ENCODE data around the gene UNC13A. TPM values are rescaled to one million over a fixed set of nuclear protein-coding genes. Genes with fewer than 3 reads are reported as not detected.

Gene UNC13A
- total and polyA plus RNA-seq, 3 donors from 2014 or later, result 1.2 to 3.2 (median 2.6) TPM

- WGBS, 2 donors, result 41 to 53% methylated on average over 8 of the region's 8 CpGs
- no peak for DNase-seq
- peaks cover 4% of the 10 kb centered on the region for H3K4me1 ChIP-seq
- H3K36me3 ChIP-seq (ENCODE audit: low read depth, missing control alignments), result no peaks in the 10 kb centered on the region
- no peak overlapping the region for H3K4me3 ChIP-seq
- TF ChIP-seq POLR2A (IDR thresholded peaks at IDR 0.05) (no peak), CTCF (IDR thresholded peaks at IDR 0.05) (no peak)
- H3K9me3 ChIP-seq, result no peaks in the 10 kb centered on the region
- H3K27me3 ChIP-seq, result no peaks in the 10 kb centered on the region
- no peak overlapping the region for H3K27ac ChIP-seq
- intact Hi-C loops (cut with DNase I; ENCODE audit: low total_unique reads), result no loop called here
These were observed 83.7 kb downstream of the UNC13A start for GRCh38 chr19:17604372-17605025.

- no peak for DNase-seq
- TF ChIP-seq CTCF (IDR thresholded peaks at IDR 0.05) (no peak), POLR2A (IDR thresholded peaks at IDR 0.05) (no peak)
- peaks cover 4% of the 10 kb centered on the region for H3K4me1 ChIP-seq
- H3K9me3 ChIP-seq, result no peaks in the 10 kb centered on the region
- intact Hi-C loops (cut with DNase I; ENCODE audit: low total_unique reads), result no loop called here
- H3K4me3 ChIP-seq, result no peak overlapping the region
- no peak overlapping the region for H3K27ac ChIP-seq
- 64 to 77% methylated on average over 7 of the region's 7 CpGs for WGBS, 2 donors
- no peaks in the 10 kb centered on the region for H3K27me3 ChIP-seq
- H3K36me3 ChIP-seq (ENCODE audit: low read depth, missing control alignments), result no peaks in the 10 kb centered on the region
These were observed 85.2 kb downstream of the UNC13A start for GRCh38 chr19:17602872-17603510.

- intact Hi-C loops (cut with DNase I; ENCODE audit: low total_unique reads), result no loop called here
- H3K9me3 ChIP-seq, result no peaks in the 10 kb centered on the region
- no peak overlapping the region for H3K4me3 ChIP-seq
- H3K27ac ChIP-seq, result no peak overlapping the region
- WGBS, 2 donors, result 66 to 79% methylated on average over 8 of the region's 8 CpGs
- H3K4me1 ChIP-seq, result peaks cover 4% of the 10 kb centered on the region
- no peak for DNase-seq
- no peaks in the 10 kb centered on the region for H3K27me3 ChIP-seq
- no peaks in the 10 kb centered on the region for H3K36me3 ChIP-seq (ENCODE audit: low read depth, missing control alignments)
- TF ChIP-seq CTCF (IDR thresholded peaks at IDR 0.05), result no peak
- TF ChIP-seq POLR2A (IDR thresholded peaks at IDR 0.05), result no peak
These were observed 85.9 kb downstream of the UNC13A start for GRCh38 chr19:17602217-17602616.

- WGBS, 2 donors, result 41 to 45% methylated on average over 9 of the region's 9 CpGs
- intact Hi-C loops (cut with DNase I; ENCODE audit: low total_unique reads), result no loop called here
These were observed 86.5 kb downstream of the UNC13A start for GRCh38 chr19:17601683-17602082.

More at GRCh38 chr19:17601683-17602082, 86.5 kb downstream of the UNC13A start:
- H3K4me3 ChIP-seq, result no peak overlapping the region
- H3K9me3 ChIP-seq, result no peaks in the 10 kb centered on the region
- H3K27me3 ChIP-seq, result no peaks in the 10 kb centered on the region
- no peak overlapping the region for H3K27ac ChIP-seq
- no peaks in the 10 kb centered on the region for H3K36me3 ChIP-seq (ENCODE audit: low read depth, missing control alignments)
- H3K4me1 ChIP-seq, result peaks cover 3% of the 10 kb centered on the region
- DNase-seq, result no peak
- no peak for TF ChIP-seq CTCF (IDR thresholded peaks at IDR 0.05)
- TF ChIP-seq POLR2A (IDR thresholded peaks at IDR 0.05), result no peak
